ENCODE results near the gene PRR18.

PRR18 gene

DNA sequence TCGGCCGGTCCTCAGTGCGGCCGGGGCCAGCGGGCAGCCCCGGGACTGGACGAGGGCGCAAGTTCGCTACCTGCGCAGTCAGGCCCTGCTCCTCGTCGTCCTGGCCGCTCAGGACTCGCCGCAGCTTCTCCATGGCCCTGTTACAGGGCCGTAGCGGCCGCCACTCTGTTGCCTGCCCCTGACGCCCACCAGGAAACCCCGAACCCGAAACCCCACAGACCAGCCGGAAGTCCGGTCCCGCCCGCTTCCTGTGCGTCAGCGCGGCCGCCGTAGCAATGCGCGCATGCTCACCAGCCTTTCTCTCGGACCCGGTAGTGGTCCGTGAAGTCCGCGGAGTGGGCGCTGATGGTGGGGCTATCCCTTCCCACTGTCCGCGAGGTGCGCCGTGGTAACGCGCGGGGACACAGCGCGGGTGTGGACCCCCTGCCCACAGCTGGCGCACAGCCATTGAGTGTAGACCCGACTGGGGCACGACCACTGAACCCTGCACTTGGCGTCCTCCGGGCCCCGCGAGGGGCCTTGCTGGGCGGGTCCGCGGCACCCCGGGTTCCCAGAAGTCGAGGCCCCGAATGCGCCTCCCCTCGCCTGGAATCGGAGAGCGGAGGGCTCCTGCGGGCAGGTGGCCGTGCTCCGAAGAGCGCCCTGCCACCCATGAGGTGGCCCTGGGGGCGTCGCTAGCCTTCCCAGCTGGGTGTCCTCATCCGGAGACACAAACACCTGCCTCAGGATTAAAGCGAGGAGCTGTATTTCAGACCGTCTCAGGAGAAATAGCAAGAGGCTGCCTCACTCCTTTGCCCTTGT lies 34.4 kb upstream of the PRR18 start, which contains the start of gene SFT2D1:
Gene SFT2D1 (minus strand): TSS at position 197 of the 801 bp plus-strand sequence. CDS start 64 bp downstream, at position 133.
- TF ChIP-seq, protein P1, sequence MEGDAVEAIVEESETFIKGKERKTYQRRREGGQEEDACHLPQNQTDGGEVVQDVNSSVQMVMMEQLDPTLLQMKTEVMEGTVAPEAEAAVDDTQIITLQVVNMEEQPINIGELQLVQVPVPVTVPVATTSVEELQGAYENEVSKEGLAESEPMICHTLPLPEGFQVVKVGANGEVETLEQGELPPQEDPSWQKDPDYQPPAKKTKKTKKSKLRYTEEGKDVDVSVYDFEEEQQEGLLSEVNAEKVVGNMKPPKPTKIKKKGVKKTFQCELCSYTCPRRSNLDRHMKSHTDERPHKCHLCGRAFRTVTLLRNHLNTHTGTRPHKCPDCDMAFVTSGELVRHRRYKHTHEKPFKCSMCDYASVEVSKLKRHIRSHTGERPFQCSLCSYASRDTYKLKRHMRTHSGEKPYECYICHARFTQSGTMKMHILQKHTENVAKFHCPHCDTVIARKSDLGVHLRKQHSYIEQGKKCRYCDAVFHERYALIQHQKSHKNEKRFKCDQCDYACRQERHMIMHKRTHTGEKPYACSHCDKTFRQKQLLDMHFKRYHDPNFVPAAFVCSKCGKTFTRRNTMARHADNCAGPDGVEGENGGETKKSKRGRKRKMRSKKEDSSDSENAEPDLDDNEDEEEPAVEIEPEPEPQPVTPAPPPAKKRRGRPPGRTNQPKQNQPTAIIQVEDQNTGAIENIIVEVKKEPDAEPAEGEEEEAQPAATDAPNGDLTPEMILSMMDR (IDR thresholded peaks at IDR 0.05; ENCODE audit: control insufficient read depth, insufficient read depth, low read depth, low read length, missing control alignments) = no peak
- DNase-seq (ENCODE audit: low read depth) = peak; percentile 29

DNA sequence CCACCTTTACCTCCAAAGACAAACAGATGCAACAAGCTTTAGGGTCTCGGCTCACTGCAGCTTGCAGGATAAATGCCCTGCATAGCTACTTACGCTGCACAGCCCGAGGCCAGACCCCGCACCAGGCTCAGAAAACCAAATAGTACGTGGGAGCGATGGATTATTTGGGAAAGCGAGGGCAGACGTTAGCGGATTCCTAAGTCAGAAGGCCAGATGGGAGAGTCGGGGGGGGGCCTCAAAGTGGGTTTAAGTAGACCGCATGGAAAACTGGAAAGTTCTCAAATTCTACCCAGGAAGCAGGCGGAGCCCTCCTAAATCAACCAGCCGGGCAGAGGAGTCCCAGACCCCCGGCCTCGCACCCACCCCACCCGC lies 33.8 kb upstream of the PRR18 start:
- H3K4me3 ChIP-seq (ENCODE audit: control insufficient read depth, low read depth, low read length) = peak overlapping the region; percentile 95
- TF ChIP-seq, protein P1 (IDR thresholded peaks at IDR 0.05; ENCODE audit: control insufficient read depth, insufficient read depth, low read depth, low read length, missing control alignments) = no peak
- DNase-seq (ENCODE audit: low read depth) = no peak

More for the DNA sequence above, 34.4 kb upstream of the PRR18 start, which contains the start of gene SFT2D1:
- peak within 1 kb of the TSS; percentile 95 for H3K4me3 ChIP-seq (ENCODE audit: control insufficient read depth, low read depth, low read length)

DNA sequence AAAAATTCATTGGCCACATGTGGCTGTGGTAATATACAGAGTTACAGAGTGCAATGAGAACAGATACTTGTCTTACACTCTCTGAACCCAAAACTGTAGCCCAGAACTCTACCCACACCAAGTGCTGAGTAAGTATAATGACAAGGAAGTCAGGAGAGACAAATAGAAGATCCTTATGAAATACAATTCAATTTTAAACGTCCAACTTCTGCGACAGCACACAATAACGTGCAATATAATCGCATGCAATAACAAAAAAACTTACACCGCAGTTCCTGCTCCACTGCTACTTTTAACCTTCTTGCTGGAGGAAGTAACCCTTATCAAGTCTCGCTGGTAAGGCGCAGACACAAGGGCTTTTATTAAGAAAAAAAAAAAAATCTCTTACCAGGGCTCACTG lies 33.3 kb upstream of the PRR18 start:
- TF ChIP-seq, protein P1 (IDR thresholded peaks at IDR 0.05; ENCODE audit: control insufficient read depth, insufficient read depth, low read depth, low read length, missing control alignments) = no peak
- peak overlapping the region; percentile 95 for H3K4me3 ChIP-seq (ENCODE audit: control insufficient read depth, low read depth, low read length)
- DNase-seq (ENCODE audit: low read depth) = no peak

DNA sequence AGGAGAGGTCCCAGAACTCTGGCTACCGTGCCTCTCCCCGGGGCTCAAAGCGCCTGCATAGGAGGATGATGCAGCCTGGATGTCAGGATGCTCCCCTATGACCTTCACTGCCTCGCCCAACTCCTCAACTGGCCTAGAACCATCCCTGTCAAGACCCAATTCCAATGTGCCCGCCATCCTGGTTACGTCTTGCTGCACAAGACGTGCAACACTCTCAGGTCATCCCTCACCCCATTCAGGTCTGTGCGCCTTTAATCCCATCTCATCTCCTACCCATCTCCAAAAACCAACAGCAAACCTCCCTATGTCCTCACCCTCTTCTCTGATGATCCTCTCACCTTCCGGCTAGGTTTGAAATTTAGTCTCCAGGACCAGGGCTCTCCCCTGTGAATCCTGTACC lies 30.7 kb upstream of the PRR18 start:
- DNase-seq (ENCODE audit: low read depth) = no peak
- TF ChIP-seq, protein P1 (IDR thresholded peaks at IDR 0.05; ENCODE audit: control insufficient read depth, insufficient read depth, low read depth, low read length, missing control alignments) = no peak
- no peak overlapping the region for H3K4me3 ChIP-seq (ENCODE audit: control insufficient read depth, low read depth, low read length)

DNA sequence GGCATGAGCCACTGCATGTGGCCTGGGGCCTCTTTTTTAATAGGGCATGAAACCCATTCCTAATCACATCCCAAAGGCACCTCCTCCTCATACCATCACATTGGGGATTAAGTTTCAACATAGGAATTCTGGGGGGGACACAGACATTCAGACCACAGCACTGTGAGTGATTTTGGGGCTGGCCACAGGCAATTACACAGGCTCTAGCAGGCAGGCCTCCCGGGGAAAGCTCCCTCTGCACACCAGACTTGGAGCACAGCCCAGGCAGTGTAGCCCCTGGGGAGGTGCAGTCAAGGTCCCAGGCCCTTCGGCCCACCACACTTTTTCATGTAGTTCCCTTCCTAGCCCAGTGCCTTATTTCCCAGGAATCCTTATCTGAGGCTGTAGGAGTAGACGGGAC lies 28.7 kb upstream of the PRR18 start:
- DNase-seq (ENCODE audit: low read depth) = no peak
- TF ChIP-seq, protein P1 (IDR thresholded peaks at IDR 0.05; ENCODE audit: control insufficient read depth, insufficient read depth, low read depth, low read length, missing control alignments) = no peak
- H3K4me3 ChIP-seq (ENCODE audit: control insufficient read depth, low read depth, low read length) = no peak overlapping the region

DNA sequence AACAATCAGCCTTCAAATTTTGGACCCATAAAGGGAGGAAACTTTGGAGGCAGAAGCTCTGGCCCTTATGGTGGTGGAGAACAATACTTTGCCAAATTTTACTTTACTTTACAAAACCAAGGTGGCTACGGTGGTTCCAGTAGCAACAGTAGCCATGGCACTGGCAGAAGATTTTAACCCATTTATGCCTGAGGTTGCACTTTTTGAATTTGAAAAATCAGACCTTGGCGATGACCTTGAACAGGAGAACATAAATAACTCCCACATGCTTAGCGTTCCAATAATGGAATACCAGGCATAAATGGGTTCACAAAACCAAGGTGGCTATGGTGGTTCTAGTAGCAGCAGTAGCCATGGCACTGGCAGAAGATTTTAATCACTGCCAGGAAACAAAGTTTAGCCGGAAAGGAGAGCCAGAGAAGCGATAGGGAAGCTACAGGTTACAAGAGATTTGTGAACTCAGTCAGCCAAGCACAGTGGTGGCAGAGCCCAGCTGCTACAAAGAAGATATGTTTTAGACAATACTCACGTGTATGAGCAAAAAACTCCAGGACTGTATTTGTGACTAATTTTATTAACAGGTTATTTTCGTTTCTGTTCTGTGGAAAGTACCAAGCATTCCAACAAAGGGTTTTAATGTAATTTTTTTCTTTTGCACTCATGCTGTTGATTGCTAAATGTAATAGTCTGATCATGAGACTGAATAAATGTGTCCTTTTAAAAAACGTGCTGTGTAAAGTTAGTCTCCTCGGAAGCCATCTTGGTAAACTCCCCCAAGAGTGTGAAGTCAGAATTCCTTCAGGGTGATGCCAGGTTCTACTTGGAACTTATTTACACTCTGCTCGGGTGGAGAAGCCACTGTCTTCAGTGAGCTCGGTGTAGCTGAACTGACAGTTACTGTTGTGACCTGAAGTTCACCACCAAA lies 27.4 kb upstream of the PRR18 start:
- no peak overlapping the region for H3K4me3 ChIP-seq (ENCODE audit: control insufficient read depth, low read depth, low read length)
- TF ChIP-seq, protein P1 (IDR thresholded peaks at IDR 0.05; ENCODE audit: control insufficient read depth, insufficient read depth, low read depth, low read length, missing control alignments) = no peak
- DNase-seq (ENCODE audit: low read depth) = no peak

Data from AG09309 (cell line).